ENCODE results near the gene AP1G2.

DNA sequence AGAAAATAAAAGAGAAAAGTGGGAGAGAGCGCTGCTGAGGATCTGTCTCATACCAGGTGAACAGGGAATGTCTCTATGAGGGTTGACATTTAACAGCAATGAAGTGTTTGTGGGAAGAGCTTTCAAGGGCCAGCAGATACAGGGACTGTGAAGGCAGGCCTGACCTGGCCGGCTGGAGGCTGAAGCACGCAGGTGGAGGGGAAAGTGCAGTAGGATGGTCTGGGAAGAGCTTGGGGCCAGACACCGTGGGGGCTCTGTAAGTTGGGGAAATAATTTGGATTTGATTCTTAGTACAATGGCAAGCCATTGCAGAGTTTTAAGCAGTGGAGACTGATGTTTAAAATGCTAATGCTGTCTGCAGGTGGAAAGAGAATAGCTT lies 44.8 kb upstream of the AP1G2 start:
- TF ChIP-seq, protein P1, sequence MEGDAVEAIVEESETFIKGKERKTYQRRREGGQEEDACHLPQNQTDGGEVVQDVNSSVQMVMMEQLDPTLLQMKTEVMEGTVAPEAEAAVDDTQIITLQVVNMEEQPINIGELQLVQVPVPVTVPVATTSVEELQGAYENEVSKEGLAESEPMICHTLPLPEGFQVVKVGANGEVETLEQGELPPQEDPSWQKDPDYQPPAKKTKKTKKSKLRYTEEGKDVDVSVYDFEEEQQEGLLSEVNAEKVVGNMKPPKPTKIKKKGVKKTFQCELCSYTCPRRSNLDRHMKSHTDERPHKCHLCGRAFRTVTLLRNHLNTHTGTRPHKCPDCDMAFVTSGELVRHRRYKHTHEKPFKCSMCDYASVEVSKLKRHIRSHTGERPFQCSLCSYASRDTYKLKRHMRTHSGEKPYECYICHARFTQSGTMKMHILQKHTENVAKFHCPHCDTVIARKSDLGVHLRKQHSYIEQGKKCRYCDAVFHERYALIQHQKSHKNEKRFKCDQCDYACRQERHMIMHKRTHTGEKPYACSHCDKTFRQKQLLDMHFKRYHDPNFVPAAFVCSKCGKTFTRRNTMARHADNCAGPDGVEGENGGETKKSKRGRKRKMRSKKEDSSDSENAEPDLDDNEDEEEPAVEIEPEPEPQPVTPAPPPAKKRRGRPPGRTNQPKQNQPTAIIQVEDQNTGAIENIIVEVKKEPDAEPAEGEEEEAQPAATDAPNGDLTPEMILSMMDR (IDR thresholded peaks at IDR 0.05), result no peak
- no peak for TF ChIP-seq EZH2phosphoT487 (IDR thresholded peaks at IDR 0.05)
- no peak for TF ChIP-seq EZH2 (IDR thresholded peaks at IDR 0.05)
